ENCODE data around the gene KDM1B.
A peak's percentile ranks its signal among the peaks of the same experiment; 100 is the strongest.

KDM1B gene

GRCh38 chr6:18240230-18240629 is 85.0 kb downstream of the KDM1B start:
- no peak for DNase-seq

GRCh38 chr6:18241208-18242038 is 86.2 kb downstream of the KDM1B start:
- DNase-seq: no peak

GRCh38 chr6:18242062-18242851 is 87.0 kb downstream of the KDM1B start:
- no peak for DNase-seq

GRCh38 chr6:18243302-18243893 is 88.2 kb downstream of the KDM1B start:
- DNase-seq: no peak

- DNase-seq: no peak
Observed at GRCh38 chr6:18244251-18244650, 89.0 kb downstream of the KDM1B start.

GRCh38 chr6:18245079-18245478 is 89.9 kb downstream of the KDM1B start:
- DNase-seq: no peak

GRCh38 chr6:18245642-18246041 is 90.4 kb downstream of the KDM1B start:
- DNase-seq: no peak

- no peak for DNase-seq
Observed at GRCh38 chr6:18246205-18246604, 91.0 kb downstream of the KDM1B start.

GRCh38 chr6:18247002-18247401 is 91.8 kb downstream of the KDM1B start:
- DNase-seq: no peak

GRCh38 chr6:18248698-18249097 is 93.5 kb downstream of the KDM1B start:
- no peak for DNase-seq

- no peak for DNase-seq
Observed at GRCh38 chr6:18249271-18249670, 94.0 kb downstream of the KDM1B start.

- no peak for DNase-seq
Observed at GRCh38 chr6:18253635-18254034, 98.4 kb downstream of the KDM1B start.

GRCh38 chr6:18254793-18255192 is 99.6 kb downstream of the KDM1B start:
- DNase-seq: no peak

GRCh38 chr6:18259675-18260447 is 104.6 kb downstream of the KDM1B start:
- DNase-seq: no peak

- DNase-seq: no peak
Observed at GRCh38 chr6:18260448-18261106, 105.4 kb downstream of the KDM1B start.

- DNase-seq: no peak
Observed at GRCh38 chr6:18261877-18262276, 106.7 kb downstream of the KDM1B start.

GRCh38 chr6:18262702-18263417 is 107.6 kb downstream of the KDM1B start:
- peak; percentile 21 for DNase-seq

- DNase-seq: no peak
Observed at GRCh38 chr6:18263418-18264218, 108.4 kb downstream of the KDM1B start.

- DNase-seq: peak; percentile 75
Observed at GRCh38 chr6:18264219-18264922, 109.1 kb downstream of the KDM1B start, which contains the start of gene DEK. DEK (minus strand) TSS chr6:18264530; CDS start chr6:18263987, 543 bp downstream.

- DNase-seq: no peak
Observed at GRCh38 chr6:18264923-18265377, 109.7 kb downstream of the KDM1B start.
